Measurements from ENCODE around the gene CCDC13.

The CCDC13 gene

DNA sequence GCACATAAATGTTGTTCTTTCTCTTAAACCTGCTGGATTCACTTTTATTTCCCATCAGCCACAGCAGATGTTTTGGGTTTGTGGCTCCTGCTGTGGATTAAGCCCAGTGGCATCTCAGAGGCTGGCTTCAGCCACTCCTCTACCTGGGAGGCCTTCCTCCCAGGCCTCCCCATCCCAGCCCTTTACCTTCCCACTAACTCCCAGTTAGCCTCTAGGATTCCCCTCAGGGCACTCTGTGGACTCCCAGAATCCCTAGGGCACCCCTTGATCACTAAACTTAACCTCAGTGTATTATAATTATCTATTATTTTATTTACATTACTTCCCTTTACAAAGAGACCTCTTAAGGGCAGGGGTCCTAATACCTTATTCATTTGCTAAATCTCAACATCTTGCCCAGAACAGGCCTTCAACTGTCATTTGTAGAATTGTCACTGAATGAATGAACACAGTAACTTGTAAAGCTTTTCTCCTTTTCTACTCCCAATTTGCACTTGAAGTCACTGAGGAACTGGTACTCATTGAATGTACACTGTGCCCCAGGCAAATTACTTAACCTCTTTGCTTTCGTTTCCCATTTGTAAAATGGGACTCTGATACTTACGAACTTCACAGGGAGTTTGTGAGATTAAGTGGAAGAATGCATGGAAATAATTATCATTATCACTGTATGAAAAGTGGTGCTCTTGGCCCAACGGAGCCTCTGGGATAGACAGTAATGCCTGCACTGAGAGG is 8.3 kb downstream of the CCDC13 start:
- TF ChIP-seq, protein P1, sequence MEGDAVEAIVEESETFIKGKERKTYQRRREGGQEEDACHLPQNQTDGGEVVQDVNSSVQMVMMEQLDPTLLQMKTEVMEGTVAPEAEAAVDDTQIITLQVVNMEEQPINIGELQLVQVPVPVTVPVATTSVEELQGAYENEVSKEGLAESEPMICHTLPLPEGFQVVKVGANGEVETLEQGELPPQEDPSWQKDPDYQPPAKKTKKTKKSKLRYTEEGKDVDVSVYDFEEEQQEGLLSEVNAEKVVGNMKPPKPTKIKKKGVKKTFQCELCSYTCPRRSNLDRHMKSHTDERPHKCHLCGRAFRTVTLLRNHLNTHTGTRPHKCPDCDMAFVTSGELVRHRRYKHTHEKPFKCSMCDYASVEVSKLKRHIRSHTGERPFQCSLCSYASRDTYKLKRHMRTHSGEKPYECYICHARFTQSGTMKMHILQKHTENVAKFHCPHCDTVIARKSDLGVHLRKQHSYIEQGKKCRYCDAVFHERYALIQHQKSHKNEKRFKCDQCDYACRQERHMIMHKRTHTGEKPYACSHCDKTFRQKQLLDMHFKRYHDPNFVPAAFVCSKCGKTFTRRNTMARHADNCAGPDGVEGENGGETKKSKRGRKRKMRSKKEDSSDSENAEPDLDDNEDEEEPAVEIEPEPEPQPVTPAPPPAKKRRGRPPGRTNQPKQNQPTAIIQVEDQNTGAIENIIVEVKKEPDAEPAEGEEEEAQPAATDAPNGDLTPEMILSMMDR (IDR thresholded peaks at IDR 0.05), result no peak
- no peak for DNase-seq (ENCODE audit: low spot score)
- no peak overlapping the region for H3K27ac ChIP-seq
- no peak overlapping the region for H3K4me3 ChIP-seq

DNA sequence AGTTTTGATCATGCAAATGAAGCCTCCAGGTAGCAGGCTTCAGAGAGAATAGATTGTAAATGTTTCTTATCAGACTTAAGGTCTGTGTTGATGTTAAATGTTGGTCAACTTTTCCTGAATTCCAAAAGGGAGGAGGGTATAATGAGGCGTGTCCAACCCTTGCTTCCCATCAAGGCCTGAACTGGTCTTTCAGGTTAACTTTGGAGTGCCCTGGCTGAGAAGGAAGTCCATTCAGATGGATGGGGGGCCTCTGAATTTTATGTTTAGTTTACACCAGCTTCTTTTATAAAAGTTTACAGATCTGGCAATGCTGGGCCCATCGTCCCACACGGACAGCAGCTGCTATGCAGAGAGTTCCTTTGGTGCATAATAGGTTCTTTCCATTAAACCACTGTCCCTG is 8.9 kb downstream of the CCDC13 start:
- H3K4me3 ChIP-seq, result no peak overlapping the region
- TF ChIP-seq, protein P1 (IDR thresholded peaks at IDR 0.05), result no peak
- no peak overlapping the region for H3K27ac ChIP-seq
- DNase-seq (ENCODE audit: low spot score), result no peak

GRCh38 chr3:42763021-42763420 is 10.0 kb downstream of the CCDC13 start:
- no peak for DNase-seq (ENCODE audit: low spot score)
- no peak overlapping the region for H3K27ac ChIP-seq
- H3K4me3 ChIP-seq, result no peak overlapping the region
- TF ChIP-seq, protein P1 (IDR thresholded peaks at IDR 0.05), result no peak

DNA sequence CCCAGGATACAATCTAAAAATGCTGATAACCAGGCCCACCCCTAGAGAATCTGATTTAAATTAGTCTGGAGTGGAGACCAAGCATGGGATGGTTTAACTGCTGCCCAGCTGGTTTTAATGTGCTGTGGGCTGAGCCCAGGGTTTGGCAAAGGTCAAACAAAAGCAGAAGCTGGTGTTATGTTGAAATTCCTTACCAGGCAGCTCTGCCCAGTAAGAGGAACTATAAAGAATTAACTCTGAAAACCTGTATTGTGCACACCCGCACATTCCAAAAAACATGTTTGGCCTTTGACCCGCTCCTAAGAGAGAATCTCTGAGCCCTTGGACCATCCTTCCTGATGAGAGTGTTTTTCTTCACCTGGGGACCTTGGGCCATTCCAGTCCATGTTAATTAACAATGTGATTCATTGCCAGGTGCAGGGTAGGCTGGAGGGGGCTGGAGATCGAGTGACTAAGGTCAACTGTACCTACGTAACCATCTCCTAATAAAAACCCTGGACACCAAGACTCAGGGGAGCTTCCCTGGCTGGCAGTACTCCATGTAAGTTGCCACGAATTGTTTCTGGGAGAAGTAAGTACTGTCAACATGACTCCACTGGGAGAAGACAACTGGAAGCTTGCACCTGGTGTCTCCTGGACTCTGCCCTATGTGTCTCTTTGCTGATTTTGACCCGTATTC is 10.9 kb downstream of the CCDC13 start:
- peak overlapping the region in 1 of 2 donors; percentile 44 for H3K27ac ChIP-seq
- DNase-seq (ENCODE audit: low spot score), result no peak
- TF ChIP-seq, protein P1 (IDR thresholded peaks at IDR 0.05), result no peak
- H3K4me3 ChIP-seq, result no peak overlapping the region

- DNase-seq (ENCODE audit: low spot score), result peak; percentile 29
- TF ChIP-seq, protein P1 (IDR thresholded peaks at IDR 0.05), result no peak
- no peak overlapping the region for H3K4me3 ChIP-seq
- H3K27ac ChIP-seq, result no peak overlapping the region
Measured at GRCh38 chr3:42758126-42758525, 14.9 kb downstream of the CCDC13 start.

DNA sequence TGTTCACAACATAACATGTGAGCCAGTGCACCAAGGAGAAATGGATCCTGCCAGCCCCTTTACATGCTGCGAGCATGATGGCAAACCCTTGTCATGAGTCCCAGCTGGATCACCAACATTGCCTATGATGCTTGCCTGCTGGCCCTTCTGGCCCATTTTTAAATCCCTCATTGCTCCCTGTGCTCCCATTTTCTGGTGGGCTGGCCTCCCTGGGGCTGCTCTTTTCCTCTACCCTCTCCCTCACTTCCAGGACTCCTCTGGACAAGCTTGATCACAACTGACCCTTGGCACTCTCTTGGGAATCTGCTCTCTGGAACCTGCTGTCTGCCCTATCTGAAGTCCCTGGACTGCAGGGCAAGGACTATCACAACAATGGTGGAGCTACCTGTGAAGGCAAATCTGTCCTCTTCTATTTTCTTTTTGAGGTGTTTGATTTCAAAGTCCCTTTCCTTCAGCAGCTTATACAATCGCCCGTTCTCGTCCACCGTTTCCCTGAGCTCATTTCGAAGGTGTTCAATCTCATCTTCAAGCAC is 16.3 kb downstream of the CCDC13 start:
- TF ChIP-seq, protein P1 (IDR thresholded peaks at IDR 0.05), result no peak
- no peak overlapping the region for H3K27ac ChIP-seq
- peak; percentile 62 for DNase-seq (ENCODE audit: low spot score)
- no peak overlapping the region for H3K4me3 ChIP-seq

Measured in coronary artery (tissue), 2 donors.